ENCODE data around the gene PNLIP.

The PNLIP gene

GRCh38 chr10:116545756-116546155 is at the start of gene PNLIP:
PNLIP (plus strand) TSS chr10:116545931; CDS start chr10:116546093, 162 bp downstream.
- WGBS (ENCODE audit: insufficient coverage, insufficient read length), result no CpG with 5 or more reads among the region's 8 CpGs
- H3K4me1 ChIP-seq (ENCODE audit: control insufficient read depth, insufficient read depth, low read length), result no peaks in the 10 kb centered on the region
- H3K4me3 ChIP-seq (ENCODE audit: low read length), result no peak within 1 kb of the TSS
- DNase-seq (ENCODE audit: low read depth, low spot score), result no peak
- no peaks in the 10 kb centered on the region for H3K27me3 ChIP-seq (ENCODE audit: control insufficient read depth, insufficient read depth, low read length)
- no peak within 1 kb of the TSS for H3K27ac ChIP-seq (ENCODE audit: low read length)
- H3K36me3 ChIP-seq (ENCODE audit: control insufficient read depth, insufficient read depth, low read length), result no peaks in the 10 kb centered on the region
- no peaks in the 10 kb centered on the region for H3K9me3 ChIP-seq (ENCODE audit: control insufficient read depth, insufficient read depth, low read length)

- WGBS (ENCODE audit: insufficient coverage, insufficient read length), result no CpG with 5 or more reads among the region's 8 CpGs
- no peak for DNase-seq (ENCODE audit: low read depth, low spot score)
- H3K4me3 ChIP-seq (ENCODE audit: low read length), result no peak overlapping the region
- no peaks in the 10 kb centered on the region for H3K9me3 ChIP-seq (ENCODE audit: control insufficient read depth, insufficient read depth, low read length)
- no peaks in the 10 kb centered on the region for H3K36me3 ChIP-seq (ENCODE audit: control insufficient read depth, insufficient read depth, low read length)
- no peaks in the 10 kb centered on the region for H3K27me3 ChIP-seq (ENCODE audit: control insufficient read depth, insufficient read depth, low read length)
- H3K4me1 ChIP-seq (ENCODE audit: control insufficient read depth, insufficient read depth, low read length), result no peaks in the 10 kb centered on the region
- no peak overlapping the region for H3K27ac ChIP-seq (ENCODE audit: low read length)
These were observed 40.9 kb upstream of the PNLIP start for GRCh38 chr10:116504786-116505185.

- H3K9me3 ChIP-seq (ENCODE audit: control insufficient read depth, insufficient read depth, low read length), result no peaks in the 10 kb centered on the region
- DNase-seq (ENCODE audit: low read depth, low spot score), result no peak
- no peaks in the 10 kb centered on the region for H3K36me3 ChIP-seq (ENCODE audit: control insufficient read depth, insufficient read depth, low read length)
- H3K27ac ChIP-seq (ENCODE audit: low read length), result no peak overlapping the region
- no peaks in the 10 kb centered on the region for H3K27me3 ChIP-seq (ENCODE audit: control insufficient read depth, insufficient read depth, low read length)
- no peaks in the 10 kb centered on the region for H3K4me1 ChIP-seq (ENCODE audit: control insufficient read depth, insufficient read depth, low read length)
- no CpG with 5 or more reads among the region's 3 CpGs for WGBS (ENCODE audit: insufficient coverage, insufficient read length)
- no peak overlapping the region for H3K4me3 ChIP-seq (ENCODE audit: low read length)
These were observed 35.2 kb upstream of the PNLIP start for GRCh38 chr10:116510565-116510964.

GRCh38 chr10:116511365-116511764 is 34.4 kb upstream of the PNLIP start:
- no peak for DNase-seq (ENCODE audit: low read depth, low spot score)
- H3K9me3 ChIP-seq (ENCODE audit: control insufficient read depth, insufficient read depth, low read length), result no peaks in the 10 kb centered on the region
- no CpG with 5 or more reads among the region's 3 CpGs for WGBS (ENCODE audit: insufficient coverage, insufficient read length)

GRCh38 chr10:116521424-116522290 is 24.1 kb upstream of the PNLIP start:
- H3K36me3 ChIP-seq (ENCODE audit: control insufficient read depth, insufficient read depth, low read length), result no peaks in the 10 kb centered on the region
- no CpG with 5 or more reads among the region's 10 CpGs for WGBS (ENCODE audit: insufficient coverage, insufficient read length)
- H3K9me3 ChIP-seq (ENCODE audit: control insufficient read depth, insufficient read depth, low read length), result no peaks in the 10 kb centered on the region
- H3K4me1 ChIP-seq (ENCODE audit: control insufficient read depth, insufficient read depth, low read length), result no peaks in the 10 kb centered on the region
- DNase-seq (ENCODE audit: low read depth, low spot score), result no peak
- no peak overlapping the region for H3K27ac ChIP-seq (ENCODE audit: low read length)
- H3K27me3 ChIP-seq (ENCODE audit: control insufficient read depth, insufficient read depth, low read length), result no peaks in the 10 kb centered on the region
- no peak overlapping the region for H3K4me3 ChIP-seq (ENCODE audit: low read length)

More at GRCh38 chr10:116511365-116511764, 34.4 kb upstream of the PNLIP start:
- Histone ChIP-seq H3K36me3 (ENCODE audit: control insufficient read depth, insufficient read depth, low read length) (no peaks in the 10 kb centered on the region), H3K4me3 (ENCODE audit: low read length) (no peak overlapping the region), H3K27me3 (ENCODE audit: control insufficient read depth, insufficient read depth, low read length) (no peaks in the 10 kb centered on the region), H3K27ac (ENCODE audit: low read length) (no peak overlapping the region), H3K4me1 (ENCODE audit: control insufficient read depth, insufficient read depth, low read length) (no peaks in the 10 kb centered on the region)

GRCh38 chr10:116522803-116523381 is 22.8 kb upstream of the PNLIP start:
- no peak overlapping the region for H3K4me3 ChIP-seq (ENCODE audit: low read length)
- no peaks in the 10 kb centered on the region for H3K27me3 ChIP-seq (ENCODE audit: control insufficient read depth, insufficient read depth, low read length)
- no peaks in the 10 kb centered on the region for H3K4me1 ChIP-seq (ENCODE audit: control insufficient read depth, insufficient read depth, low read length)
- no peaks in the 10 kb centered on the region for H3K9me3 ChIP-seq (ENCODE audit: control insufficient read depth, insufficient read depth, low read length)
- no peak overlapping the region for H3K27ac ChIP-seq (ENCODE audit: low read length)
- no peaks in the 10 kb centered on the region for H3K36me3 ChIP-seq (ENCODE audit: control insufficient read depth, insufficient read depth, low read length)
- no peak for DNase-seq (ENCODE audit: low read depth, low spot score)
- WGBS (ENCODE audit: insufficient coverage, insufficient read length), result no CpG with 5 or more reads among the region's 8 CpGs

GRCh38 chr10:116524736-116525135 is 21.0 kb upstream of the PNLIP start:
- H3K4me3 ChIP-seq (ENCODE audit: low read length), result no peak overlapping the region
- H3K36me3 ChIP-seq (ENCODE audit: control insufficient read depth, insufficient read depth, low read length), result no peaks in the 10 kb centered on the region
- no CpG with 5 or more reads among the region's 3 CpGs for WGBS (ENCODE audit: insufficient coverage, insufficient read length)
- no peak overlapping the region for H3K27ac ChIP-seq (ENCODE audit: low read length)
- no peaks in the 10 kb centered on the region for H3K27me3 ChIP-seq (ENCODE audit: control insufficient read depth, insufficient read depth, low read length)
- no peaks in the 10 kb centered on the region for H3K4me1 ChIP-seq (ENCODE audit: control insufficient read depth, insufficient read depth, low read length)
- no peak for DNase-seq (ENCODE audit: low read depth, low spot score)
- H3K9me3 ChIP-seq (ENCODE audit: control insufficient read depth, insufficient read depth, low read length), result no peaks in the 10 kb centered on the region

- H3K27me3 ChIP-seq (ENCODE audit: control insufficient read depth, insufficient read depth, low read length), result no peaks in the 10 kb centered on the region
- H3K4me1 ChIP-seq (ENCODE audit: control insufficient read depth, insufficient read depth, low read length), result no peaks in the 10 kb centered on the region
- no peak overlapping the region for H3K27ac ChIP-seq (ENCODE audit: low read length)
- DNase-seq (ENCODE audit: low read depth, low spot score), result no peak
- H3K4me3 ChIP-seq (ENCODE audit: low read length), result no peak overlapping the region
- WGBS (ENCODE audit: insufficient coverage, insufficient read length), result no CpG with 5 or more reads among the region's 3 CpGs
- H3K36me3 ChIP-seq (ENCODE audit: control insufficient read depth, insufficient read depth, low read length), result no peaks in the 10 kb centered on the region
- no peaks in the 10 kb centered on the region for H3K9me3 ChIP-seq (ENCODE audit: control insufficient read depth, insufficient read depth, low read length)
These were observed 19.5 kb upstream of the PNLIP start for GRCh38 chr10:116526219-116526618.

GRCh38 chr10:116536810-116537209 is 8.9 kb upstream of the PNLIP start:
- Histone ChIP-seq H3K36me3 (ENCODE audit: control insufficient read depth, insufficient read depth, low read length) (no peaks in the 10 kb centered on the region), H3K27me3 (ENCODE audit: control insufficient read depth, insufficient read depth, low read length) (no peaks in the 10 kb centered on the region), H3K4me3 (ENCODE audit: low read length) (no peak overlapping the region), H3K4me1 (ENCODE audit: control insufficient read depth, insufficient read depth, low read length) (no peaks in the 10 kb centered on the region), H3K27ac (ENCODE audit: low read length) (no peak overlapping the region), H3K9me3 (ENCODE audit: control insufficient read depth, insufficient read depth, low read length) (no peaks in the 10 kb centered on the region)
- WGBS (ENCODE audit: insufficient coverage, insufficient read length), result no CpG with 5 or more reads among the region's 2 CpGs
- DNase-seq (ENCODE audit: low read depth, low spot score), result no peak

GRCh38 chr10:116538456-116538855 is 7.3 kb upstream of the PNLIP start:
- no peak for DNase-seq (ENCODE audit: low read depth, low spot score)
- Histone ChIP-seq H3K27ac (ENCODE audit: low read length) (no peak overlapping the region), H3K27me3 (ENCODE audit: control insufficient read depth, insufficient read depth, low read length) (no peaks in the 10 kb centered on the region), H3K36me3 (ENCODE audit: control insufficient read depth, insufficient read depth, low read length) (no peaks in the 10 kb centered on the region), H3K9me3 (ENCODE audit: control insufficient read depth, insufficient read depth, low read length) (no peaks in the 10 kb centered on the region), H3K4me3 (ENCODE audit: low read length) (no peak overlapping the region), H3K4me1 (ENCODE audit: control insufficient read depth, insufficient read depth, low read length) (no peaks in the 10 kb centered on the region)

- Histone ChIP-seq H3K27ac (ENCODE audit: low read length) (no peak overlapping the region), H3K9me3 (ENCODE audit: control insufficient read depth, insufficient read depth, low read length) (no peaks in the 10 kb centered on the region), H3K4me1 (ENCODE audit: control insufficient read depth, insufficient read depth, low read length) (no peaks in the 10 kb centered on the region), H3K4me3 (ENCODE audit: low read length) (no peak overlapping the region), H3K36me3 (ENCODE audit: control insufficient read depth, insufficient read depth, low read length) (no peaks in the 10 kb centered on the region), H3K27me3 (ENCODE audit: control insufficient read depth, insufficient read depth, low read length) (no peaks in the 10 kb centered on the region)
- no peak for DNase-seq (ENCODE audit: low read depth, low spot score)
These were observed 6.7 kb upstream of the PNLIP start for GRCh38 chr10:116538992-116539391.
